MM.1S (cell line): ENCODE results near the gene IGDCC3.

Experiments
- EZH2 ChIP-seq: fragments of 300-600 bp; sonication (generic); optimal IDR thresholded peaks from 2 replicates; pipeline ENCODE3; 2017; ENCODE audit warnings: low read depth, mild to moderate bottlenecking, antibody characterized with exemption, low read length, mixed read lengths
- TF ChIP-seq, protein P1 (sequence below): fragments of 300-600 bp; sonication (generic); IDR thresholded peaks from 2 replicates; pipeline ENCODE4 v1.5.1; 2016; ENCODE audit warnings: antibody characterized with exemption, low read length, mixed read lengths

DNA sequence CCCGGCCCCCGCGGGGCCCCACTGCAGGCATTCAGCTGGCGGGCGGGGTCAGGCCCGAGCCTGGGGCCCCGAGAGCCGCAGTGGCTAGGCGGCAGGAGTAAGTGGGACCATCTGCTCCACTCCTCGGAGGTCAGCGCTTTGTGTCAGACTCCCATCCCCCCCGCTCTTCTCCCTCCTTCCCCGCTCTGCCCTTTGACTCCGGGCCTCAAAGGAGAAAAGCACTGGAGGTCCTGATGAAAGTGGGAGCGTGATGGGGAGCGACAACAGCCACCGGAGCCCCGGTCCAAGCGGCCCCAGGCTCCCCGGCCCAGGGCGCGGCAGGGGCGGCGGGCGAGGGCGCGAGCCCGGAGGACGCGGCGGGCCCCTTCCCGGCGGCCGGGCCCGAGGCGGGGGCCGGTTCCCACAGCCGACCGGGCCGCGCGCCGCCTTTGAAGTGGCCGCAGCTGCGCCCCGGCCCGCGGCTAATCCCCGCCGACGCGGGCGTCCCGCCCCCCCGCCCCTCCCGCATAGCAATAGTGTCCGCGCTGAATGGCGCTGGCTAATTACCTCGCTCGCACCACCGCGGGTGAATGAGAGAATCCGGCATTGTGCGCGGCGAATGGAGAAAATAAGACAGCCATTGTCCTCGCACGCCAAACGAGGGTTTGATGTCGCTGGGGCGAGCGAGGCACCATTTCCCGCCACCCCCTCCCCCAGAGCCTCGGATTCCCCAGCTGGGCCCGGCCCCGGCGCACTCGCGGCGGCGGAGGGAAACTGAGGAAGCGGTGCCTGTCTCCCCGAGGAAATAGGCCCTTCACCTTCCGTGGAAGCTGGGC is 22.4 kb downstream of the IGDCC3 start:
- no peak for TF ChIP-seq EZH2
- TF ChIP-seq, protein P1, sequence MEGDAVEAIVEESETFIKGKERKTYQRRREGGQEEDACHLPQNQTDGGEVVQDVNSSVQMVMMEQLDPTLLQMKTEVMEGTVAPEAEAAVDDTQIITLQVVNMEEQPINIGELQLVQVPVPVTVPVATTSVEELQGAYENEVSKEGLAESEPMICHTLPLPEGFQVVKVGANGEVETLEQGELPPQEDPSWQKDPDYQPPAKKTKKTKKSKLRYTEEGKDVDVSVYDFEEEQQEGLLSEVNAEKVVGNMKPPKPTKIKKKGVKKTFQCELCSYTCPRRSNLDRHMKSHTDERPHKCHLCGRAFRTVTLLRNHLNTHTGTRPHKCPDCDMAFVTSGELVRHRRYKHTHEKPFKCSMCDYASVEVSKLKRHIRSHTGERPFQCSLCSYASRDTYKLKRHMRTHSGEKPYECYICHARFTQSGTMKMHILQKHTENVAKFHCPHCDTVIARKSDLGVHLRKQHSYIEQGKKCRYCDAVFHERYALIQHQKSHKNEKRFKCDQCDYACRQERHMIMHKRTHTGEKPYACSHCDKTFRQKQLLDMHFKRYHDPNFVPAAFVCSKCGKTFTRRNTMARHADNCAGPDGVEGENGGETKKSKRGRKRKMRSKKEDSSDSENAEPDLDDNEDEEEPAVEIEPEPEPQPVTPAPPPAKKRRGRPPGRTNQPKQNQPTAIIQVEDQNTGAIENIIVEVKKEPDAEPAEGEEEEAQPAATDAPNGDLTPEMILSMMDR, result no peak
